Neural progenitor cell (in vitro differentiated cells): Measurements from ENCODE around the gene SLC7A5.

Experiments used
- CTCF ChIP-seq: fragments of 200-600 bp; sonication (generic); IDR thresholded peaks from 2 replicates; pipeline ENCODE4 v1.5.1; 2017; ENCODE audit warnings: antibody characterized with exemption, mild to moderate bottlenecking
- EZH2 ChIP-seq: fragments of 200-600 bp; sonication (generic); IDR thresholded peaks from 2 replicates; pipeline ENCODE4 v1.6.1; 2017; ENCODE audit warnings: antibody characterized with exemption, mild to moderate bottlenecking, moderate library complexity
- EZH2phosphoT487 ChIP-seq: fragments of 200-600 bp; sonication (generic); IDR thresholded peaks from 2 replicates; pipeline ENCODE4 v1.6.1; 2017; ENCODE audit warnings: antibody characterized with exemption

- TF ChIP-seq EZH2, result no peak
- TF ChIP-seq CTCF, result no peak
- no peak for TF ChIP-seq EZH2phosphoT487
Measured at GRCh38 chr16:87851601-87852000, 17.7 kb downstream of the SLC7A5 start.
